Measurements from ENCODE around the gene COA1. TPM values are rescaled to one million over a fixed set of nuclear protein-coding genes. Genes with fewer than 3 reads are reported as not detected.
"Not testable (repeated sequence)": the region's sequence is repeated elsewhere in the genome, so short reads cannot be mapped to it uniquely, and the experiment has no call there.

Gene COA1
- polyA plus RNA-seq, 1 of the 3 experiments (the other 2 are of a cell fraction): 42.8 TPM

- TF ChIP-seq REST (IDR thresholded peaks at IDR 0.05; ENCODE audit: low read depth, low read length) (no peak), SIN3A (IDR thresholded peaks at IDR 0.05; ENCODE audit: borderline replicate concordance, low read depth, low read length) (no peak), EP300 (IDR thresholded peaks at IDR 0.05; ENCODE audit: borderline replicate concordance in 1 of 2, low read depth in 1 of 2, low read length in 1 of 2) (no peak), TEAD4 (IDR thresholded peaks at IDR 0.05; ENCODE audit: borderline replicate concordance, insufficient read depth) (no peak)
These were observed 12.7 kb downstream of the COA1 start (continued) for GRCh38 chr7:43716598-43716997.

GRCh38 chr7:43715966-43716365 is 13.4 kb downstream of the COA1 start:
- DNase-seq; H3K4me2 ChIP-seq; H3K9me2 ChIP-seq; H4K20me1 ChIP-seq (ENCODE audit: insufficient read depth); H3K4me1 ChIP-seq (ENCODE audit: control insufficient read depth in 1 of 2, insufficient read depth in 2 of 2, low read depth in 1 of 2, low read length in 1 of 2); H3K27me3 ChIP-seq (ENCODE audit: insufficient read depth); POLR2A ChIA-PET; H3K9me3 ChIP-seq; H3K9ac ChIP-seq; H3K27ac ChIP-seq (ENCODE audit: low read depth in 2 of 2, low read length in 1 of 2); H2AFZ ChIP-seq (ENCODE audit: low read depth); H3K36me3 ChIP-seq (replicated peaks in 1 of 2; ENCODE audit: control insufficient read depth in 1 of 2, insufficient read depth in 2 of 2, low read length in 1 of 2); H3K4me3 ChIP-seq (ENCODE audit: low read depth in 2 of 2, low read length in 1 of 2); H3F3A ChIP-seq (replicated peaks; ENCODE audit: insufficient read depth): not testable (repeated sequence)
- 90% methylated on average over 2 of the region's 2 CpGs for WGBS (ENCODE audit: low lambda C conversion rate)
- peaks cover 95% of the 10 kb centered on the region for H3K79me2 ChIP-seq (ENCODE audit: insufficient read depth)
- CTCF ChIA-PET: interaction anchor here (8.8 kb wide), 1 partner anchor 132 kb away, joined by 144 read pairs; the partner anchor contains the start of gene STK17A

- 100% methylated on average over 1 of the region's 1 CpG for WGBS (ENCODE audit: low lambda C conversion rate)
- CTCF ChIA-PET: interaction anchor here (0.9 to 5.8 kb wide), 4 partner anchors 9 to 129 kb away, joined by 3 to 37 read pairs (median 18); partner anchors contain the start of gene STK17A
- TF ChIP-seq TEAD4 (IDR thresholded peaks at IDR 0.05; ENCODE audit: borderline replicate concordance, insufficient read depth): no peak
- no peak for TF ChIP-seq YY1 (IDR thresholded peaks at IDR 0.05; ENCODE audit: low read depth)
- no peak for TF ChIP-seq FOXM1 (IDR thresholded peaks at IDR 0.05; ENCODE audit: low read depth)
- TF ChIP-seq PBX3 (IDR thresholded peaks at IDR 0.05): no peak
- no peak for TF ChIP-seq SMC3 (IDR thresholded peaks at IDR 0.05; ENCODE audit: low read depth, low read length)
- no peak for TF ChIP-seq ZBTB33 (IDR thresholded peaks at IDR 0.05; ENCODE audit: borderline replicate concordance, low read depth)
- TF ChIP-seq IRF3 (IDR thresholded peaks at IDR 0.05; ENCODE audit: low read depth, low read length): no peak
- TF ChIP-seq TCF12 (IDR thresholded peaks at IDR 0.05): no peak
- TF ChIP-seq RFX5 (IDR thresholded peaks at IDR 0.05; ENCODE audit: low read length): no peak
- TF ChIP-seq SIN3A (IDR thresholded peaks at IDR 0.05; ENCODE audit: borderline replicate concordance, low read depth, low read length): no peak
- no peak for TF ChIP-seq FOSL2 (IDR thresholded peaks at IDR 0.05; ENCODE audit: borderline replicate concordance, low read depth)
- no peak for TF ChIP-seq USF1 (IDR thresholded peaks at IDR 0.05; ENCODE audit: borderline replicate concordance, low read depth)
- no peak for TF ChIP-seq RXRA (IDR thresholded peaks at IDR 0.05; ENCODE audit: borderline replicate concordance, low read depth)
- no peak for TF ChIP-seq MXI1 (IDR thresholded peaks at IDR 0.05; ENCODE audit: low read depth, low read length)
- no peak for TF ChIP-seq JUND (IDR thresholded peaks at IDR 0.05)
These were observed 17.8 kb downstream of the COA1 start for GRCh38 chr7:43711503-43711902.

More at GRCh38 chr7:43711503-43711902, 17.8 kb downstream of the COA1 start:
- H4K20me1 ChIP-seq (ENCODE audit: insufficient read depth): no peaks in the 10 kb centered on the region
- POLR2A ChIA-PET: no interaction called here
- peaks cover 4% of the 10 kb centered on the region for H3F3A ChIP-seq (replicated peaks; ENCODE audit: insufficient read depth)
- no peak overlapping the region for H2AFZ ChIP-seq (ENCODE audit: low read depth)
- H3K36me3 ChIP-seq (replicated peaks in 1 of 2; ENCODE audit: control insufficient read depth in 1 of 2, insufficient read depth in 2 of 2, low read length in 1 of 2): peaks cover 0 to 3% of the 10 kb centered on the region in 2 experiments
- no peak overlapping the region for H3K4me3 ChIP-seq (ENCODE audit: low read depth in 2 of 2, low read length in 1 of 2)
- peaks cover 94% of the 10 kb centered on the region for H3K79me2 ChIP-seq (ENCODE audit: insufficient read depth)
- no peak overlapping the region for H3K9ac ChIP-seq
- no peaks in the 10 kb centered on the region for H3K9me2 ChIP-seq
- no peak overlapping the region for H3K27ac ChIP-seq (ENCODE audit: low read depth in 2 of 2, low read length in 1 of 2)
- no peak for DNase-seq
- no peaks in the 10 kb centered on the region for H3K4me1 ChIP-seq (ENCODE audit: control insufficient read depth in 1 of 2, insufficient read depth in 2 of 2, low read depth in 1 of 2, low read length in 1 of 2)
- H3K4me2 ChIP-seq: no peak overlapping the region
- no peaks in the 10 kb centered on the region for H3K27me3 ChIP-seq (ENCODE audit: insufficient read depth)
- no peaks in the 10 kb centered on the region for H3K9me3 ChIP-seq
